ENCODE measurements around the gene NCAM1. TPM values are rescaled to one million over a fixed set of nuclear protein-coding genes. Genes with fewer than 3 reads are reported as not detected.

NCAM1 gene
- total RNA-seq, 4 donors from 2014 or later: 94.8 to 195 (median 150) TPM

DNA sequence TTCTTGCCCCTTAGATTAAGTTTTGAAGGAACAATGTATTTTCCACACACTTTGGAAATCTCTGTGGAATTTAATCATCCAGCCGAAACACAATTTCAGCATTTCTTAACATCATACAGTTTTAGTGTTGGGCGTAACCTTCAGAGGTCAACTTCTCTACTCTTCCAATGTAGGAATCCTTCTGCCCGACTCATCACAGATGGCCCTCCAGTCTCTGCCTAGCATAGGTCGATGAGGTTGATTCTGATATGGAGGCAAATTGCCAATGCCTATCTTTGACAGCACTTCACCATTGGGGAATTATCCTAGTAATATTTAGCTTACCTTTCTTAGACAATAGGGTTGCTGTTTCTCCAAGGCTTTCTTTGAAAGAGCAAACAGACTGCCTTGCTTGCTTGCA is 177.5 kb downstream of the NCAM1 start:
- Histone ChIP-seq H3K4me1 (no peaks in the 10 kb centered on the region), H3K9me3 (no peaks in the 10 kb centered on the region), H3K27ac (no peak overlapping the region), H3K36me3 (no peaks in the 10 kb centered on the region), H3K4me3 (replicated peaks in 1 of 3) (no peak overlapping the region), H3K27me3 (no peaks in the 10 kb centered on the region)
- DNase-seq: no peak
- intact Hi-C loops (cut with DNase I): no loop called here
- WGBS, 2 donors: 90 to 91% methylated on average over 4 of the region's 4 CpGs
- TF ChIP-seq, protein P1, sequence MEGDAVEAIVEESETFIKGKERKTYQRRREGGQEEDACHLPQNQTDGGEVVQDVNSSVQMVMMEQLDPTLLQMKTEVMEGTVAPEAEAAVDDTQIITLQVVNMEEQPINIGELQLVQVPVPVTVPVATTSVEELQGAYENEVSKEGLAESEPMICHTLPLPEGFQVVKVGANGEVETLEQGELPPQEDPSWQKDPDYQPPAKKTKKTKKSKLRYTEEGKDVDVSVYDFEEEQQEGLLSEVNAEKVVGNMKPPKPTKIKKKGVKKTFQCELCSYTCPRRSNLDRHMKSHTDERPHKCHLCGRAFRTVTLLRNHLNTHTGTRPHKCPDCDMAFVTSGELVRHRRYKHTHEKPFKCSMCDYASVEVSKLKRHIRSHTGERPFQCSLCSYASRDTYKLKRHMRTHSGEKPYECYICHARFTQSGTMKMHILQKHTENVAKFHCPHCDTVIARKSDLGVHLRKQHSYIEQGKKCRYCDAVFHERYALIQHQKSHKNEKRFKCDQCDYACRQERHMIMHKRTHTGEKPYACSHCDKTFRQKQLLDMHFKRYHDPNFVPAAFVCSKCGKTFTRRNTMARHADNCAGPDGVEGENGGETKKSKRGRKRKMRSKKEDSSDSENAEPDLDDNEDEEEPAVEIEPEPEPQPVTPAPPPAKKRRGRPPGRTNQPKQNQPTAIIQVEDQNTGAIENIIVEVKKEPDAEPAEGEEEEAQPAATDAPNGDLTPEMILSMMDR (IDR thresholded peaks at IDR 0.05): no peak
- TF ChIP-seq POLR2A (IDR thresholded peaks at IDR 0.05): no peak

DNA sequence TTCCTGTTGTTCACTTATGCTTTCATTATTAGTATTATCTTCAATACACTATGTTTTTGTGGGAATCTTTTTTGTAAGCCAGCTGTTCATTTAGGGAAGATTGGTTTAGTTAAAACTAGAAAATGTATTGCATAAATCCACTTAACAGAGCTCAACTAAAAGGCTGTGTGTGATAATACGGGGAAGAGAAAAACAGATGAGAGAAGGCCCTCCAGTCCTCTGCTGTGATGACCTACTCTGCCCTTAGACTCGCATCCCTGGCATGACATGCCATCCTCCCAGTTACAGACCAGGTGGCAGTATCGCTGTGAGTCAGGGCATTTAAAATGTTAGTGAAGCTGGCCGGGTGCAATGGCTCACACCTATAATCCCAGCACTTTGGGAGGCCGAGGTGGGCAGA is 179.8 kb downstream of the NCAM1 start:
- H3K27ac ChIP-seq: no peak overlapping the region
- TF ChIP-seq, protein P1 (IDR thresholded peaks at IDR 0.05): no peak
- no peak for TF ChIP-seq POLR2A (IDR thresholded peaks at IDR 0.05)
- intact Hi-C loops (cut with DNase I): no loop called here
- 92 to 94% methylated on average over 5 of the region's 5 CpGs for WGBS, 2 donors
- H3K4me1 ChIP-seq: no peaks in the 10 kb centered on the region
- H3K27me3 ChIP-seq: no peaks in the 10 kb centered on the region
- H3K4me3 ChIP-seq (replicated peaks in 1 of 3): no peak overlapping the region
- H3K9me3 ChIP-seq: no peaks in the 10 kb centered on the region
- no peak for DNase-seq
- H3K36me3 ChIP-seq: no peaks in the 10 kb centered on the region

DNA sequence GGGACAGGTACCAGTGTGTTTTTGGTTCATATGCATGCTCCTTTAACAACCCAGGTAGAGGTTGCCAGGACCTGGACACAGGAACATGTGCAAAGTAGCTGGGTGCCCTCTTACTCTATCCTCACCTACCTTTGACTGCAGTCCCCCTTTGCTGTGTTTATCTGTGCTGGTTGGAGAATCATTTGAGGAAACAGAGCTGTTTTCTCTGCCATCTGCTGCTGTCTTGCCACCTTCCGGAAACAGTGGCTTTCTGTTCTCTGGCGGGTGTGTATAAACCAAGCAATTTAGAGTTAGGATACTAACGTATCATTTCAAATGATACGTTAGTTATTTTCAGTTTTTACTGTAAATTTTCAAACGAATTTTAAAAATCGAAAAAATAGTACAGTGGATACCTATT is 181.3 kb downstream of the NCAM1 start:
- intact Hi-C loops (cut with DNase I): no loop called here
- TF ChIP-seq, protein P1 (IDR thresholded peaks at IDR 0.05): no peak
- no peak for TF ChIP-seq POLR2A (IDR thresholded peaks at IDR 0.05)

GRCh38 chr11:113147249-113147648 is 186.0 kb downstream of the NCAM1 start:
- no peaks in the 10 kb centered on the region for H3K36me3 ChIP-seq
- no peaks in the 10 kb centered on the region for H3K9me3 ChIP-seq
- no peak for DNase-seq
- H3K4me1 ChIP-seq: no peaks in the 10 kb centered on the region
- TF ChIP-seq, protein P1 (IDR thresholded peaks at IDR 0.05): no peak
- TF ChIP-seq POLR2A (IDR thresholded peaks at IDR 0.05): no peak
- no peak overlapping the region for H3K27ac ChIP-seq
- intact Hi-C loops (cut with DNase I): no loop called here
- no peaks in the 10 kb centered on the region for H3K27me3 ChIP-seq
- WGBS, 2 donors: 72 to 81% methylated on average over 8 of the region's 8 CpGs
- no peak overlapping the region for H3K4me3 ChIP-seq (replicated peaks in 1 of 3)

More for the DNA sequence above, 181.3 kb downstream of the NCAM1 start:
- Histone ChIP-seq H3K36me3 (no peaks in the 10 kb centered on the region), H3K4me3 (replicated peaks in 1 of 3) (no peak overlapping the region), H3K4me1 (no peaks in the 10 kb centered on the region), H3K27ac (no peak overlapping the region), H3K27me3 (no peaks in the 10 kb centered on the region), H3K9me3 (no peaks in the 10 kb centered on the region)
- WGBS, 2 donors: 87 to 90% methylated on average over 6 of the region's 6 CpGs
- no peak for DNase-seq

GRCh38 chr11:113148076-113148475 is 186.9 kb downstream of the NCAM1 start:
- WGBS, 2 donors: 80 to 83% methylated on average over 9 of the region's 9 CpGs
- no peaks in the 10 kb centered on the region for H3K4me1 ChIP-seq
- no peak overlapping the region for H3K27ac ChIP-seq
- no peaks in the 10 kb centered on the region for H3K36me3 ChIP-seq
- H3K4me3 ChIP-seq (replicated peaks in 1 of 3): no peak overlapping the region
- TF ChIP-seq POLR2A (IDR thresholded peaks at IDR 0.05): no peak
- TF ChIP-seq, protein P1 (IDR thresholded peaks at IDR 0.05): no peak
- H3K9me3 ChIP-seq: no peaks in the 10 kb centered on the region
- no peaks in the 10 kb centered on the region for H3K27me3 ChIP-seq
- DNase-seq: no peak
- intact Hi-C loops (cut with DNase I): no loop called here

Measured in thyroid gland (tissue), 4 donors.